Measurements from ENCODE around the gene C7orf57. TPM values are rescaled to one million over a fixed set of nuclear protein-coding genes. Genes with fewer than 3 reads are reported as not detected.

Gene C7orf57
- total RNA-seq, 4 donors from 2014 or later: not detected

DNA sequence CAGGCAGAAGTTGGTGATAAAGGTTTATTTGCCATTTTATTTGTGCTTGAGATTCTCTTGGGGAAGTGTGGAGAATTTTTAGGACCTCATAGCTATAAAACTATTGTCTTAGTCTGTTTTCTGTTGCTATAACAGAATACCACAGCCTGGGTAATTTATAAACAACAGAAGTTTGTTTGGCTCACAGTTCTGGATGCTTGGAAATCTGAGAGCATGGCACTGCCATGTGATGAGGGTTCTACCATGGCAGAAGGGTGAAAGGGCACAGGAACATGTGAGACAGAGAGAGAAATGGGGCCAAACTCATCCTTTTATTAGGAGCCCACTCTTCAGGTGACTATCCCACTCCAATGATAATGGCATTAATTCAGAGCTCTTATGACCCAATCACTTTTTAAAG is 18.7 kb upstream of the C7orf57 start:
- TF ChIP-seq POLR2AphosphoS5 (IDR thresholded peaks at IDR 0.05) (no peak), EP300 (IDR thresholded peaks at IDR 0.05) (no peak), POLR2A (IDR thresholded peaks at IDR 0.05) (no peak)
- TF ChIP-seq, protein P1, sequence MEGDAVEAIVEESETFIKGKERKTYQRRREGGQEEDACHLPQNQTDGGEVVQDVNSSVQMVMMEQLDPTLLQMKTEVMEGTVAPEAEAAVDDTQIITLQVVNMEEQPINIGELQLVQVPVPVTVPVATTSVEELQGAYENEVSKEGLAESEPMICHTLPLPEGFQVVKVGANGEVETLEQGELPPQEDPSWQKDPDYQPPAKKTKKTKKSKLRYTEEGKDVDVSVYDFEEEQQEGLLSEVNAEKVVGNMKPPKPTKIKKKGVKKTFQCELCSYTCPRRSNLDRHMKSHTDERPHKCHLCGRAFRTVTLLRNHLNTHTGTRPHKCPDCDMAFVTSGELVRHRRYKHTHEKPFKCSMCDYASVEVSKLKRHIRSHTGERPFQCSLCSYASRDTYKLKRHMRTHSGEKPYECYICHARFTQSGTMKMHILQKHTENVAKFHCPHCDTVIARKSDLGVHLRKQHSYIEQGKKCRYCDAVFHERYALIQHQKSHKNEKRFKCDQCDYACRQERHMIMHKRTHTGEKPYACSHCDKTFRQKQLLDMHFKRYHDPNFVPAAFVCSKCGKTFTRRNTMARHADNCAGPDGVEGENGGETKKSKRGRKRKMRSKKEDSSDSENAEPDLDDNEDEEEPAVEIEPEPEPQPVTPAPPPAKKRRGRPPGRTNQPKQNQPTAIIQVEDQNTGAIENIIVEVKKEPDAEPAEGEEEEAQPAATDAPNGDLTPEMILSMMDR (IDR thresholded peaks at IDR 0.05): no peak
- Histone ChIP-seq H3K4me3 (no peak overlapping the region), H3K36me3 (no peaks in the 10 kb centered on the region), H3K27me3 (no peaks in the 10 kb centered on the region), H3K27ac (no peak overlapping the region), H3K9me3 (peaks cover 0 to 1% (median 0%) of the 10 kb centered on the region in 3 donors), H3K4me1 (no peaks in the 10 kb centered on the region)
- ATAC-seq: no peak

- 80 to 93% methylated on average over 3 to 4 of the region's 4 CpGs for WGBS, 2 donors (ENCODE audit: low coverage in 1 of 2)
- peaks cover 0 to 4% (median 0%) of the 10 kb centered on the region in 3 donors for H3K9me3 ChIP-seq
- no peak for ATAC-seq
- no peaks in the 10 kb centered on the region for H3K36me3 ChIP-seq
- H3K4me3 ChIP-seq: no peak overlapping the region
- H3K27me3 ChIP-seq: no peaks in the 10 kb centered on the region
- no peak overlapping the region for H3K27ac ChIP-seq
- no peaks in the 10 kb centered on the region for H3K4me1 ChIP-seq
- TF ChIP-seq POLR2AphosphoS5 (IDR thresholded peaks at IDR 0.05): no peak
- TF ChIP-seq POLR2A (IDR thresholded peaks at IDR 0.05): no peak
- TF ChIP-seq, protein P1 (IDR thresholded peaks at IDR 0.05): no peak
- no peak for TF ChIP-seq EP300 (IDR thresholded peaks at IDR 0.05)
Observed at GRCh38 chr7:48017674-48018073, 17.7 kb upstream of the C7orf57 start.

- H3K36me3 ChIP-seq: no peaks in the 10 kb centered on the region
- H3K4me3 ChIP-seq: no peak overlapping the region
- no peak overlapping the region for H3K27ac ChIP-seq
- H3K4me1 ChIP-seq: no peaks in the 10 kb centered on the region
- WGBS, 2 donors (ENCODE audit: low coverage in 1 of 2): 56 to 62% methylated on average over 5 of the region's 5 CpGs
- ATAC-seq: no peak
- TF ChIP-seq, protein P1 (IDR thresholded peaks at IDR 0.05): no peak
- TF ChIP-seq POLR2A (IDR thresholded peaks at IDR 0.05) (no peak), POLR2AphosphoS5 (IDR thresholded peaks at IDR 0.05) (no peak), EP300 (IDR thresholded peaks at IDR 0.05) (no peak)
- H3K27me3 ChIP-seq: peaks cover 7% of the 10 kb centered on the region
- H3K9me3 ChIP-seq: peaks cover 0 to 4% (median 0%) of the 10 kb centered on the region in 3 donors
Observed at GRCh38 chr7:48025624-48026023, 9.7 kb upstream of the C7orf57 start.

- no peak for ATAC-seq
- no peaks in the 10 kb centered on the region for H3K36me3 ChIP-seq
- no peaks in the 10 kb centered on the region for H3K9me3 ChIP-seq
- no peak within 1 kb of the TSS for H3K4me3 ChIP-seq
- H3K27ac ChIP-seq: no peak within 1 kb of the TSS
- H3K4me1 ChIP-seq: no peaks in the 10 kb centered on the region
- peaks cover 17% of the 10 kb centered on the region for H3K27me3 ChIP-seq
- WGBS, 2 donors (ENCODE audit: low coverage in 1 of 2): 62 to 85% methylated on average over 6 of the region's 6 CpGs
- no peak for TF ChIP-seq POLR2AphosphoS5 (IDR thresholded peaks at IDR 0.05)
- TF ChIP-seq, protein P1 (IDR thresholded peaks at IDR 0.05): no peak
- TF ChIP-seq EP300 (IDR thresholded peaks at IDR 0.05): no peak
- TF ChIP-seq POLR2A (IDR thresholded peaks at IDR 0.05): no peak
Observed at GRCh38 chr7:48028938-48029337, 6.4 kb upstream of the C7orf57 start, which contains the start of gene SUN3. TSS of gene SUN3 (minus strand) at chr7:48029107. CDS start at chr7:48028938, 169 bp downstream.

GRCh38 chr7:48031111-48031510 is 4.2 kb upstream of the C7orf57 start:
- no peak for TF ChIP-seq POLR2AphosphoS5 (IDR thresholded peaks at IDR 0.05)
- TF ChIP-seq, protein P1 (IDR thresholded peaks at IDR 0.05): no peak
- TF ChIP-seq EP300 (IDR thresholded peaks at IDR 0.05): no peak
- no peak for TF ChIP-seq POLR2A (IDR thresholded peaks at IDR 0.05)
- Histone ChIP-seq H3K9me3 (no peaks in the 10 kb centered on the region), H3K4me3 (no peak overlapping the region), H3K4me1 (peaks cover 0 to 13% (median 6%) of the 10 kb centered on the region in 3 donors), H3K27ac (no peak overlapping the region), H3K27me3 (peaks cover 25% of the 10 kb centered on the region), H3K36me3 (no peaks in the 10 kb centered on the region)
- 27 to 56% methylated on average over 2 of the region's 2 CpGs for WGBS, 2 donors (ENCODE audit: low coverage in 1 of 2)
- ATAC-seq: no peak

Measured in gastroesophageal sphincter (tissue), 4 donors.